Mesendoderm (in vitro differentiated cells): ENCODE data around the gene IBTK.
"Not testable (repeated sequence)": the region's sequence is repeated elsewhere in the genome, so short reads cannot be mapped to it uniquely, and the experiment has no call there.

Experiments
- DNase-seq: peaks from one replicate; pipeline ENCODE4 v3.0.0; 2013
- H2AK5ac ChIP-seq: 2 replicates; pipeline ENCODE4 v1.6.1; 2013; ENCODE audit warnings: low read length, inconsistent platforms
- H2BK120ac ChIP-seq: 2 replicates; pipeline ENCODE4 v1.6.1; 2013; ENCODE audit warnings: low read depth, mild to moderate bottlenecking, low read length, moderate library complexity, mixed read lengths
- H2BK15ac ChIP-seq: replicated peaks from 2 replicates; pipeline ENCODE4 v1.6.1; 2013; ENCODE audit warnings: low read depth, mild to moderate bottlenecking, moderate library complexity
- H2BK5ac ChIP-seq: 2 replicates; pipeline ENCODE4 v1.6.1; 2013; ENCODE audit warnings: low read length, inconsistent platforms
- H3K18ac ChIP-seq: 2 replicates; pipeline ENCODE4 v1.6.1; 2013; ENCODE audit warnings: mild to moderate bottlenecking, low read length, mixed read lengths
- H3K23ac ChIP-seq: one replicate; pipeline ENCODE4 v1.6.1; 2013; ENCODE audit warnings: low read length
- H3K27ac ChIP-seq: 2 replicates; pipeline ENCODE4 v1.5.1; 2013; ENCODE audit warnings: low read depth, mild to moderate bottlenecking, inconsistent platforms, low read length, moderate library complexity
- H3K27me3 ChIP-seq: 2 replicates; pipeline ENCODE4 v1.6.1; 2013; ENCODE audit warnings: low read length, control low read depth, mild to moderate bottlenecking, inconsistent platforms; ENCODE audit not compliant: insufficient read depth, poor library complexity
- H3K36me3 ChIP-seq: 2 replicates; pipeline ENCODE4 v1.6.1; 2013; ENCODE audit warnings: low read length, inconsistent platforms; ENCODE audit not compliant: control insufficient read depth, insufficient read depth
- H3K4ac ChIP-seq: one replicate; pipeline ENCODE4 v1.6.1; 2013; ENCODE audit warnings: low read depth, mild to moderate bottlenecking, low read length, moderate library complexity
- H3K4me1 ChIP-seq: 2 replicates; pipeline ENCODE4 v1.6.1; 2013; ENCODE audit warnings: low read depth, low read length, inconsistent platforms; ENCODE audit not compliant: control insufficient read depth
- H3K4me2 ChIP-seq: 2 replicates; pipeline ENCODE4 v1.6.1; 2013; ENCODE audit warnings: low read length
- H3K4me3 ChIP-seq: 2 replicates; pipeline ENCODE4 v1.5.1; 2013; ENCODE audit warnings: mild to moderate bottlenecking, low read length
- H3K56ac ChIP-seq: one replicate; pipeline ENCODE4 v1.6.1; 2013; ENCODE audit warnings: low read length
- H3K79me1 ChIP-seq: 2 replicates; pipeline ENCODE4 v1.6.1; 2013; ENCODE audit warnings: low read length, inconsistent platforms
- H3K79me2 ChIP-seq: 2 replicates; pipeline ENCODE4 v1.6.1; 2013; ENCODE audit warnings: mild to moderate bottlenecking, low read length; ENCODE audit not compliant: control insufficient read depth, insufficient read depth
- H3K9ac ChIP-seq: 2 replicates; pipeline ENCODE4 v1.6.1; 2013; ENCODE audit warnings: low read length, inconsistent platforms
- H4K5ac ChIP-seq: one replicate; pipeline ENCODE4 v1.6.1; 2013; ENCODE audit warnings: low read length
- H4K8ac ChIP-seq: one replicate; pipeline ENCODE4 v1.6.1; 2013; ENCODE audit warnings: low read depth, mild to moderate bottlenecking, control low read depth, low read length, moderate library complexity
- WGBS: extraction: QIAGEN DNeasy Blood & Tissue Kit; methylation state at CpG from one replicate; pipeline ENCODE4 v1.1.7; 2013; ENCODE audit warnings: low lambda C conversion rate, missing lambda C conversion rate; ENCODE audit not compliant: insufficient coverage; ENCODE audit errors: extremely low coverage; 5-methylcytosine and 5-hydroxymethylcytosine counted together

The IBTK gene

GRCh38 chr6:82260997-82261732, 13.6 kb upstream of the IBTK start:
- H3K27ac ChIP-seq, result peak overlapping the region; percentile 86
- H3K18ac ChIP-seq, result no peak overlapping the region
- WGBS, result no CpG with 5 or more reads among the region's 2 CpGs

GRCh38 chr6:82259389-82259788, 11.8 kb upstream of the IBTK start:
- H2BK120ac ChIP-seq, result no peak overlapping the region
- H3K56ac ChIP-seq, result peak overlapping the region; percentile 22
- no peak overlapping the region for H3K18ac ChIP-seq
- H3K27ac ChIP-seq, result no peak overlapping the region
- no peak overlapping the region for H2BK15ac ChIP-seq
- peaks cover 4% of the 10 kb centered on the region for H3K4me1 ChIP-seq
- no CpG with 5 or more reads among the region's 1 CpG for WGBS
- no peak for DNase-seq
- H3K9ac ChIP-seq, result no peak overlapping the region
- H3K4me2 ChIP-seq, result no peak overlapping the region
- H3K4ac ChIP-seq, result no peak overlapping the region
- no peaks in the 10 kb centered on the region for H3K27me3 ChIP-seq
- H3K79me1 ChIP-seq, result no peaks in the 10 kb centered on the region
- no peaks in the 10 kb centered on the region for H3K36me3 ChIP-seq
- no peak overlapping the region for H2AK5ac ChIP-seq
- no peak overlapping the region for H4K5ac ChIP-seq
- no peak overlapping the region for H3K23ac ChIP-seq
- H4K8ac ChIP-seq, result no peak overlapping the region
- no peak overlapping the region for H3K4me3 ChIP-seq
- H2BK5ac ChIP-seq, result peak overlapping the region; percentile 45
- no peaks in the 10 kb centered on the region for H3K79me2 ChIP-seq

More at GRCh38 chr6:82260997-82261732, 13.6 kb upstream of the IBTK start:
- H4K8ac ChIP-seq, result no peak overlapping the region
- no peak overlapping the region for H3K4me2 ChIP-seq
- no peak overlapping the region for H2BK120ac ChIP-seq
- no peak overlapping the region for H2AK5ac ChIP-seq
- no peak overlapping the region for H2BK15ac ChIP-seq
- H3K9ac ChIP-seq, result no peak overlapping the region
- H3K36me3 ChIP-seq, result no peaks in the 10 kb centered on the region
- no peak overlapping the region for H3K4ac ChIP-seq
- H3K79me1 ChIP-seq, result no peaks in the 10 kb centered on the region
- DNase-seq, result peak; percentile 78
- H2BK5ac ChIP-seq, result peak overlapping the region; percentile 81
- H4K5ac ChIP-seq, result no peak overlapping the region
- H3K56ac ChIP-seq, result peak overlapping the region; percentile 1
- no peak overlapping the region for H3K23ac ChIP-seq
- no peak overlapping the region for H3K4me3 ChIP-seq
- H3K79me2 ChIP-seq, result no peaks in the 10 kb centered on the region
- H3K4me1 ChIP-seq, result peaks cover 4% of the 10 kb centered on the region
- no peaks in the 10 kb centered on the region for H3K27me3 ChIP-seq

- H3K23ac ChIP-seq, result no peak overlapping the region
- H2BK120ac ChIP-seq, result no peak overlapping the region
- no peaks in the 10 kb centered on the region for H3K79me2 ChIP-seq
- H4K8ac ChIP-seq, result no peak overlapping the region
- H3K27ac ChIP-seq, result no peak overlapping the region
- H2AK5ac ChIP-seq, result no peak overlapping the region
- H2BK5ac ChIP-seq, result no peak overlapping the region
- H3K36me3 ChIP-seq, result no peaks in the 10 kb centered on the region
- no peak overlapping the region for H4K5ac ChIP-seq
- no peak overlapping the region for H2BK15ac ChIP-seq
- H3K9ac ChIP-seq, result no peak overlapping the region
- no peak overlapping the region for H3K4ac ChIP-seq
- WGBS, result no CpG with 5 or more reads among the region's 1 CpG
- no peak overlapping the region for H3K56ac ChIP-seq
- no peak overlapping the region for H3K4me2 ChIP-seq
- no peak overlapping the region for H3K4me3 ChIP-seq
- H3K79me1 ChIP-seq, result no peaks in the 10 kb centered on the region
- H3K27me3 ChIP-seq, result no peaks in the 10 kb centered on the region
- H3K4me1 ChIP-seq, result peaks cover 4% of the 10 kb centered on the region
- peak; percentile 90 for DNase-seq
- H3K18ac ChIP-seq, result no peak overlapping the region
Observed at GRCh38 chr6:82257088-82257774, 9.7 kb upstream of the IBTK start.

DNA sequence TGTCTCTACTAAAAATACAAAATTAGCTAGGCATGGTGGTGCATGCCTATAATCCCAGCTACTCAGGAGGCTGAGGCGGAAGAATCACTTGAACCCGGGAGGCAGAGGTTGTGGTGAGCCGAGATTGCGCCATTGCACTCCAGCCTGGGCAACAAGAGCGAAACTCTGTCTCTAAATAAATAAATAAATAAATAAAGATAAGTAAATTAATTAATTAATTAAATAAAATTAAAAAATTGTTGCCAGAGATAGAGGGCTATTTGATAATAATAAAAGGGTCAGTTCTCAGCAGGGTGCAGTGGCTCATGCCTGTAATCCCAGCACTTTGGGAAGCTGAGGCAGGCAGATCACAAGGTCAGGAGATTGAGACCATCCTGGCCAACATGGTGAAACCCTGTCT, 7.2 kb upstream of the IBTK start:
- not testable (repeated sequence) for H3K4ac ChIP-seq, H3K36me3 ChIP-seq, H3K27me3 ChIP-seq, H2BK120ac ChIP-seq, H3K4me3 ChIP-seq, H3K27ac ChIP-seq, DNase-seq, H3K4me1 ChIP-seq, H2BK15ac ChIP-seq, H3K18ac ChIP-seq, H3K23ac ChIP-seq, H3K9ac ChIP-seq, H4K5ac ChIP-seq, H3K79me2 ChIP-seq, H3K4me2 ChIP-seq, H2BK5ac ChIP-seq, H4K8ac ChIP-seq, H3K79me1 ChIP-seq, H3K56ac ChIP-seq, H2AK5ac ChIP-seq
- no CpG with 5 or more reads among the region's 5 CpGs for WGBS

- Histone ChIP-seq H2BK120ac (no peak overlapping the region), H2BK15ac (no peak overlapping the region), H3K9ac (no peak overlapping the region), H3K79me2 (peaks cover 2% of the 10 kb centered on the region), H3K4me2 (no peak overlapping the region), H3K27me3 (no peaks in the 10 kb centered on the region), H3K18ac (no peak overlapping the region), H3K4me1 (peaks cover 5% of the 10 kb centered on the region), H3K27ac (no peak overlapping the region), H3K4me3 (no peak overlapping the region), H2AK5ac (no peak overlapping the region), H3K36me3 (no peaks in the 10 kb centered on the region), H3K4ac (no peak overlapping the region), H4K5ac (no peak overlapping the region), H3K23ac (no peak overlapping the region), H3K79me1 (no peaks in the 10 kb centered on the region), H2BK5ac (no peak overlapping the region), H3K56ac (no peak overlapping the region), H4K8ac (no peak overlapping the region)
- peak; percentile 45 for DNase-seq
Observed at GRCh38 chr6:82251942-82252341, 4.4 kb upstream of the IBTK start.
